Caco-2 (cell line): ENCODE measurements around the gene STRAP. TPM values are rescaled to one million over a fixed set of nuclear protein-coding genes. Genes with fewer than 3 reads are reported as not detected.

Source experiments
- BruUV-seq: library from RNA; stranded (reverse); fragments of 400-500 nt; replicated peaks from 2 replicates; lab custom pipeline; 2021; lab: Mats Ljungman, UMichigan
- CTCF ChIA-PET: fragments of 300-600 bp; sonication (Branson Sonifier 250); formaldehyde crosslinking; loops from one replicate; lab custom pipeline; 2022; ENCODE audit warnings: antibody characterized with exemption; lab: Charles Lee
- POLR2A ChIA-PET: fragments of 300-600 bp; sonication (Branson Sonifier 250); formaldehyde crosslinking; loops from one replicate; lab custom pipeline; 2022; ENCODE audit warnings: antibody characterized with exemption; lab: Charles Lee
- DNase-seq, 2 experiments: peaks; one replicate each; pipeline versions ENCODE4 v3.0.0 to v3.0.0-alpha.2; 2020 to 2022
- H3K27me3 ChIP-seq: replicated peaks from 2 replicates; pipeline ENCODE4 v1.6.0; 2011; ENCODE audit warnings: low read length; ENCODE audit not compliant: control insufficient read depth, insufficient read depth
- H3K36me3 ChIP-seq: 2 replicates; pipeline ENCODE4 v1.5.1; 2011; ENCODE audit warnings: low read length; ENCODE audit not compliant: control insufficient read depth, insufficient read depth
- H3K4me1 ChIP-seq: fragments of 250-450 bp; sonication (Bioruptor Pico); 2 replicates; pipeline ENCODE4 v1.5.1; 2020; ENCODE audit warnings: mild to moderate bottlenecking
- H3K4me3 ChIP-seq: 2 replicates; pipeline ENCODE4 v1.5.1; 2011; ENCODE audit warnings: low read depth, mild to moderate bottlenecking, control low read depth, low read length
- H3K9me3 ChIP-seq: fragments of 250-450 bp; sonication (Bioruptor Pico); 2 replicates; pipeline ENCODE4 v1.5.1; 2020; ENCODE audit warnings: mild to moderate bottlenecking, moderate library complexity
- H3K27ac Mint-ChIP-seq: one replicate; pipeline ENCODE4 v1.8.0; 2022; ENCODE audit warnings: mixed read lengths; ENCODE audit not compliant: unreplicated experiment
- H3K27me3 Mint-ChIP-seq: one replicate; pipeline ENCODE4 v1.8.0; 2022; ENCODE audit warnings: mixed read lengths; ENCODE audit not compliant: insufficient read depth, unreplicated experiment
- H3K36me3 Mint-ChIP-seq: one replicate; pipeline ENCODE4 v1.8.0; 2022; ENCODE audit warnings: mild to moderate bottlenecking, mixed read lengths; ENCODE audit not compliant: insufficient read depth, unreplicated experiment
- H3K4me1 Mint-ChIP-seq: one replicate; pipeline ENCODE4 v1.8.0; 2022; ENCODE audit warnings: low read depth, mixed read lengths; ENCODE audit not compliant: unreplicated experiment
- H3K4me3 Mint-ChIP-seq: one replicate; pipeline ENCODE4 v1.8.0; 2022; ENCODE audit warnings: mild to moderate bottlenecking, moderate library complexity, mixed read lengths; ENCODE audit not compliant: unreplicated experiment
- H3K9me3 Mint-ChIP-seq: one replicate; pipeline ENCODE4 v1.8.0; 2022; ENCODE audit warnings: mixed read lengths; ENCODE audit not compliant: unreplicated experiment
- CTCF ChIP-seq, 2 experiments: fragments of 200-600 bp in 1 of 2; IDR thresholded peaks; 1 replicate in 1 of 2; 2 replicates in 1 of 2; pipeline versions ENCODE4 v1.5.1 to v1.8.0; 2011 to 2022; ENCODE audit warnings: antibody characterized with exemption in 1 of 2, control low read depth in 1 of 2, inconsistent platforms in 1 of 2, low read depth in 1 of 2, low read length in 1 of 2, mild to moderate bottlenecking in 1 of 2, moderate library complexity in 1 of 2; ENCODE audit not compliant: insufficient read depth in 1 of 2, severe bottlenecking in 1 of 2, unreplicated experiment in 1 of 2
- intact Hi-C: fragments of 100-400 bp; cut with micrococcal nuclease; formaldehyde crosslinking; loops from one replicate; pipeline ENCODE4 v1.10.0; 2022; ENCODE audit not compliant: unreplicated experiment
- total RNA-seq: library from RNA; stranded (reverse); gene quantifications from 2 replicates; pipeline ENCODE4 v1.2.3, GENCODE V29; 2022

Gene STRAP
- total RNA-seq, 1 experiment from 2014 or later: 246 TPM

GRCh38 chr12:15928346-15928745, 46.2 kb downstream of the STRAP start:
- Histone ChIP-seq H3K9me3 (no peaks in the 10 kb centered on the region), H3K4me3 (no peak overlapping the region), H3K36me3 (no peaks in the 10 kb centered on the region), H3K27me3 (no peaks in the 10 kb centered on the region), H3K4me1 (peaks cover 17% of the 10 kb centered on the region)
- Mint-ChIP-seq H3K9me3 (no peaks in the 10 kb centered on the region), H3K36me3 (peaks cover 5% of the 10 kb centered on the region), H3K27ac (no peak overlapping the region), H3K4me3 (no peak overlapping the region), H3K4me1 (peaks cover 31% of the 10 kb centered on the region), H3K27me3 (no peaks in the 10 kb centered on the region)
- DNase-seq: no peak
- ChIA-PET CTCF (no interaction called here), POLR2A (no interaction called here)
- intact Hi-C loops: no loop called here
- BruUV-seq: no TSS peak
- no peak for TF ChIP-seq CTCF (IDR thresholded peaks at IDR 0.05; ENCODE audit: insufficient read depth in 1 of 2, low read depth in 1 of 2, low read length in 1 of 2, severe bottlenecking in 1 of 2, unreplicated experiment in 1 of 2)

- no peaks in the 10 kb centered on the region for H3K36me3 ChIP-seq
- Mint-ChIP-seq H3K9me3 (no peaks in the 10 kb centered on the region), H3K27ac (no peak overlapping the region), H3K36me3 (peaks cover 5% of the 10 kb centered on the region), H3K4me1 (peaks cover 31% of the 10 kb centered on the region), H3K4me3 (no peak overlapping the region), H3K27me3 (no peaks in the 10 kb centered on the region)
- DNase-seq: no peak
- peaks cover 17% of the 10 kb centered on the region for H3K4me1 ChIP-seq
- no peaks in the 10 kb centered on the region for H3K27me3 ChIP-seq
- BruUV-seq: no TSS peak
- intact Hi-C loops: no loop called here
- no peak overlapping the region for H3K4me3 ChIP-seq
- H3K9me3 ChIP-seq: no peaks in the 10 kb centered on the region
- ChIA-PET CTCF (no interaction called here), POLR2A (no interaction called here)
- TF ChIP-seq CTCF (IDR thresholded peaks at IDR 0.05; ENCODE audit: insufficient read depth in 1 of 2, low read depth in 1 of 2, low read length in 1 of 2, severe bottlenecking in 1 of 2, unreplicated experiment in 1 of 2): no peak
Measured at GRCh38 chr12:15928870-15929571, 46.8 kb downstream of the STRAP start.

GRCh38 chr12:15931590-15932053, 49.4 kb downstream of the STRAP start:
- no peak overlapping the region for H3K4me3 Mint-ChIP-seq
- H3K9me3 Mint-ChIP-seq: no peaks in the 10 kb centered on the region
- no peaks in the 10 kb centered on the region for H3K36me3 Mint-ChIP-seq
- H3K27me3 ChIP-seq: no peaks in the 10 kb centered on the region
- H3K4me1 Mint-ChIP-seq: peaks cover 20% of the 10 kb centered on the region
- TF ChIP-seq CTCF (IDR thresholded peaks at IDR 0.05; ENCODE audit: insufficient read depth in 1 of 2, low read depth in 1 of 2, low read length in 1 of 2, severe bottlenecking in 1 of 2, unreplicated experiment in 1 of 2): peak; percentile 9 to 27
- no peaks in the 10 kb centered on the region for H3K9me3 ChIP-seq
- H3K27ac Mint-ChIP-seq: peak overlapping the region; percentile 29
- H3K27me3 Mint-ChIP-seq: no peaks in the 10 kb centered on the region
- peaks cover 13% of the 10 kb centered on the region for H3K4me1 ChIP-seq
- no peaks in the 10 kb centered on the region for H3K36me3 ChIP-seq
- no peak overlapping the region for H3K4me3 ChIP-seq
- ChIA-PET POLR2A (interaction anchor here (1.1 kb wide), 1 partner anchor 1127 kb away, joined by 7 read pairs; no protein-coding TSS in a partner anchor), CTCF (no interaction called here)
- intact Hi-C loops: loop anchor here (5.0 kb wide), 1 partner anchor 46 kb away; no protein-coding TSS in a partner anchor
- peak in 1 of 2 experiments; percentile 34 for DNase-seq
- no TSS peak for BruUV-seq
